Thyroid gland (tissue), 4 donors: ENCODE measurements around the gene FKBP2.

ENCODE experiments used
- CTCF ChIP-seq, 6 experiments: fragments of 200-600 bp in 3 of 6; fragments of 450-650 bp in 3 of 6; sonication (generic) in 3 of 6; IDR thresholded peaks; one replicate each; pipeline ENCODE4 v1.5.1; 2016 to 2019; ENCODE audit warnings: antibody characterized with exemption in 6 of 6, mild to moderate bottlenecking in 2 of 6, inconsistent platforms in 1 of 6, moderate library complexity in 1 of 6
- POLR2A ChIP-seq, 2 donors: fragments of 450-650 bp; IDR thresholded peaks; one replicate each; pipeline ENCODE4 v1.6.1; 2017; ENCODE audit warnings: antibody characterized with exemption in 2 of 2, mild to moderate bottlenecking in 2 of 2, moderate library complexity in 1 of 2

- TF ChIP-seq CTCF (IDR thresholded peaks at IDR 0.05) (no peak), POLR2A (IDR thresholded peaks at IDR 0.05) (no peak)
These were observed 34.9 kb downstream of the FKBP2 start for GRCh38 chr11:64275841-64276240.
